Gastrocnemius medialis (tissue), 4 donors: Measurements from ENCODE around the gene TPRA1. TPM values are rescaled to one million over a fixed set of nuclear protein-coding genes. Genes with fewer than 3 reads are reported as not detected.

Experiments used
- ATAC-seq, 2 donors: fragments of 150-250 bp; one replicate each; pipeline ENCODE4 v1.9.1; 2016
- DNase-seq, 2 donors: peaks; one replicate each; pipeline ENCODE4 v3.0.0-alpha.2; 2019
- H3K27ac ChIP-seq, 4 donors: fragments of 200-600 bp; sonication (generic); 1 replicate in 1 of 4; 2 replicates in 3 of 4; pipeline ENCODE4 v1.5.1; 2016 to 2018; ENCODE audit warnings: mild to moderate bottlenecking in 2 of 4, moderate library complexity in 1 of 4
- H3K27me3 ChIP-seq, 3 donors: fragments of 200-600 bp; sonication (generic) in 2 of 3; 1 replicate in 1 of 3; 2 replicates in 2 of 3; pipeline versions ENCODE4 v1.5.1 to v1.6.0; 2016 to 2019; ENCODE audit warnings: mild to moderate bottlenecking in 1 of 3, moderate library complexity in 1 of 3
- H3K36me3 ChIP-seq, 2 donors: fragments of 200-600 bp; sonication (generic) in 1 of 2; one replicate each; pipeline ENCODE4 v1.5.1; 2017 to 2018
- H3K4me1 ChIP-seq, 2 donors: fragments of 200-600 bp; sonication (generic) in 1 of 2; one replicate each; pipeline ENCODE4 v1.5.1; 2016 to 2017; ENCODE audit warnings: mild to moderate bottlenecking in 2 of 2
- H3K4me3 ChIP-seq, 4 donors: fragments of 200-600 bp; sonication (generic) in 3 of 4; 1 replicate in 1 of 4; 2 replicates in 3 of 4; pipeline ENCODE4 v1.5.1; 2016 to 2019; ENCODE audit warnings: mild to moderate bottlenecking in 2 of 4
- H3K9me3 ChIP-seq, 3 donors: fragments of 200-600 bp; sonication (generic) in 2 of 3; 1 replicate in 1 of 3; 2 replicates in 2 of 3; pipeline ENCODE4 v1.5.1; 2016 to 2019
- POLR2A ChIP-seq, 2 donors: fragments of 450-650 bp; IDR thresholded peaks; one replicate each; pipeline ENCODE4 v1.6.1; 2017; ENCODE audit warnings: antibody characterized with exemption in 2 of 2, mild to moderate bottlenecking in 2 of 2, moderate library complexity in 2 of 2
- in situ Hi-C, 4 donors: fragments of 200-750 bp; cut with MboI; loops; one replicate each; pipeline versions ENCODE4 v1.15.0 to v1.8.0; 2017; ENCODE audit warnings: low sequenced_read_pairs in 4 of 4
- intact Hi-C: fragments of 100-400 bp; cut with DNase I; formaldehyde crosslinking; loops from one replicate; pipeline ENCODE4 v1.15.1; 2023; ENCODE audit warnings: low total_unique reads
- total RNA-seq, 4 donors: library from RNA; depleted of rRNA; stranded (reverse); fragments of >200 nt; gene quantifications; one replicate each; pipeline versions ENCODE4 v1.1.0 to v1.2.3, GENCODE V29; 2016
- TF ChIP-seq, protein P1 (sequence below), 5 experiments: fragments of 450-650 bp in 3 of 5; fragments of 200-600 bp in 2 of 5; sonication (generic) in 2 of 5; IDR thresholded peaks in 4 of 5; conservative IDR thresholded peaks in 1 of 5; 1 replicate in 4 of 5; 2 replicates in 1 of 5; pipeline ENCODE4 v1.5.1; 2016 to 2019; ENCODE audit warnings: antibody characterized with exemption in 5 of 5, mild to moderate bottlenecking in 3 of 5, moderate library complexity in 3 of 5

Gene TPRA1
- total RNA-seq, 4 donors from 2014 or later = 29.2 to 42.1 (median 31.1) TPM

- no peak for ATAC-seq
Observed at GRCh38 chr3:127637546-127637945, 47.0 kb upstream of the TPRA1 start.

GRCh38 chr3:127634653-127635052, 44.1 kb upstream of the TPRA1 start:
- no peaks in the 10 kb centered on the region for H3K36me3 ChIP-seq
- ATAC-seq = no peak
- no peak for TF ChIP-seq POLR2A (IDR thresholded peaks at IDR 0.05)

More at GRCh38 chr3:127637546-127637945, 47.0 kb upstream of the TPRA1 start:
- Histone ChIP-seq H3K4me3 (no peak overlapping the region), H3K4me1 (no peaks in the 10 kb centered on the region), H3K27me3 (no peaks in the 10 kb centered on the region), H3K27ac (no peak overlapping the region), H3K36me3 (no peaks in the 10 kb centered on the region), H3K9me3 (no peaks in the 10 kb centered on the region)
- in situ Hi-C loops (no loop called here), intact Hi-C loops (no loop called here)
- TF ChIP-seq, protein P1, sequence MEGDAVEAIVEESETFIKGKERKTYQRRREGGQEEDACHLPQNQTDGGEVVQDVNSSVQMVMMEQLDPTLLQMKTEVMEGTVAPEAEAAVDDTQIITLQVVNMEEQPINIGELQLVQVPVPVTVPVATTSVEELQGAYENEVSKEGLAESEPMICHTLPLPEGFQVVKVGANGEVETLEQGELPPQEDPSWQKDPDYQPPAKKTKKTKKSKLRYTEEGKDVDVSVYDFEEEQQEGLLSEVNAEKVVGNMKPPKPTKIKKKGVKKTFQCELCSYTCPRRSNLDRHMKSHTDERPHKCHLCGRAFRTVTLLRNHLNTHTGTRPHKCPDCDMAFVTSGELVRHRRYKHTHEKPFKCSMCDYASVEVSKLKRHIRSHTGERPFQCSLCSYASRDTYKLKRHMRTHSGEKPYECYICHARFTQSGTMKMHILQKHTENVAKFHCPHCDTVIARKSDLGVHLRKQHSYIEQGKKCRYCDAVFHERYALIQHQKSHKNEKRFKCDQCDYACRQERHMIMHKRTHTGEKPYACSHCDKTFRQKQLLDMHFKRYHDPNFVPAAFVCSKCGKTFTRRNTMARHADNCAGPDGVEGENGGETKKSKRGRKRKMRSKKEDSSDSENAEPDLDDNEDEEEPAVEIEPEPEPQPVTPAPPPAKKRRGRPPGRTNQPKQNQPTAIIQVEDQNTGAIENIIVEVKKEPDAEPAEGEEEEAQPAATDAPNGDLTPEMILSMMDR (IDR thresholded peaks at IDR 0.05 in 4 of 5, conservative IDR thresholded peaks at IDR 0.05 in 1 of 5) = no peak
- TF ChIP-seq POLR2A (IDR thresholded peaks at IDR 0.05) = no peak
- no peak for DNase-seq

GRCh38 chr3:127632035-127632820, 41.7 kb upstream of the TPRA1 start:
- Histone ChIP-seq H3K9me3 (no peaks in the 10 kb centered on the region), H3K27ac (no peak overlapping the region), H3K27me3 (no peaks in the 10 kb centered on the region), H3K4me3 (no peak overlapping the region), H3K4me1 (peaks cover 5 to 8% of the 10 kb centered on the region in 2 donors), H3K36me3 (no peaks in the 10 kb centered on the region)
- intact Hi-C loops = no loop called here
- no peak for ATAC-seq
- no peak for TF ChIP-seq POLR2A (IDR thresholded peaks at IDR 0.05)
- TF ChIP-seq, protein P1 (IDR thresholded peaks at IDR 0.05 in 4 of 5, conservative IDR thresholded peaks at IDR 0.05 in 1 of 5) = no peak
- no peak for DNase-seq
- in situ Hi-C loops = no loop called here

More at GRCh38 chr3:127634653-127635052, 44.1 kb upstream of the TPRA1 start:
- in situ Hi-C loops (no loop called here), intact Hi-C loops (no loop called here)
- DNase-seq = no peak
- Histone ChIP-seq H3K4me3 (no peak overlapping the region), H3K27ac (no peak overlapping the region), H3K4me1 (peaks cover 3 to 4% of the 10 kb centered on the region in 2 donors), H3K27me3 (no peaks in the 10 kb centered on the region), H3K9me3 (no peaks in the 10 kb centered on the region)

DNA sequence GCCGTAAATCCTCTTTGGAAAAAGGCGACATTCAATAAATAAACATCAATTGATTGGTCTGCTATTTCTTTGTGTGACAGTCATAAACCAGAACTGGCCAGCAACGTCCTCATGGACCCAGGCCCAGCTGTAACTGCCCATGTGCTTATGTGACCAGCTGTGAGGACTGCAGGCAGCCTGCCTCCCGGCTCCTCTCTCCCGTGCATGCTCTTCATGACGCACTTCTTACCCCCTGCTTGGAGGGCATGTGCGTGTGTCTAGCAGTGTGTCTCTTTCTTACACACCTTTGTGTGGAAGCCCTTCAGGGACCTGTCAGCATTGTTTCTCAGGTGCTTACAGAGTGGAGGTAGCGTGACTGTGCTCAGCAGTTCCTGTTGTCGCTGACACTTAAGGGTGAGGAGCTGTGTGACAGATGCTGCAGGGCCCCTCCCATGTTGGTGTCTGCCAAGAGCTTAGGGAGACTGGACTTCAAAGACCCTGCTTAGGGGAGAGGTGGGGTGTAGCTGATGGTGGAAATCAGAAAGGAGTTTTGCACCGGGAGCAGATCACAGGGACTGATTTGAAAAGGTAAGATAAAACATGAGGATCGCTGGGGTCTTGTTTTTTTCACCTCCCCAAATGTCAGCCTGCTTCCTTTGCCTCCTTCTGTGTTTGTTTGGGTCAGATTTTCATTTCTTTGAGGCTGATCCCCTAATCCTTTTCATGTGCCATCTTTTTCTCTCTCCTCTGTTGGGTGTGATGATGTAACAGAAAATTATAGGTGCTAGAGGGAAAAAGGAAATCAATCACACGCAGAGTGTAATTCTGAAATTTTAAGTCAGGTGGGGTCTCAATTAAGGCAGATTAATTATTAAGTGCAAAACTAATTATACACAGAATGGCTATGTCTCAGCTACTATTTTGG, 40.5 kb upstream of the TPRA1 start:
- no peak for TF ChIP-seq POLR2A (IDR thresholded peaks at IDR 0.05)
- TF ChIP-seq, protein P1 (IDR thresholded peaks at IDR 0.05 in 4 of 5, conservative IDR thresholded peaks at IDR 0.05 in 1 of 5) = no peak
- Histone ChIP-seq H3K36me3 (no peaks in the 10 kb centered on the region), H3K27me3 (no peaks in the 10 kb centered on the region), H3K4me1 (peaks cover 5 to 8% of the 10 kb centered on the region in 2 donors), H3K4me3 (no peak overlapping the region), H3K27ac (no peak overlapping the region), H3K9me3 (no peaks in the 10 kb centered on the region)
- DNase-seq (no peak), ATAC-seq (no peak)
- intact Hi-C loops (no loop called here), in situ Hi-C loops (no loop called here)
